Activated T-cell treated with anti-CD3 and anti-CD28 coated beads, Interleukin-2, amount 50 U/mL, for 4 hours (primary cell): ENCODE data around the gene CCR9. TPM values are rescaled to one million over a fixed set of nuclear protein-coding genes. Genes with fewer than 3 reads are reported as not detected.
A peak's percentile ranks its signal among the peaks of the same experiment; 100 is the strongest.
"Not testable (repeated sequence)": the region's sequence is repeated elsewhere in the genome, so short reads cannot be mapped to it uniquely, and the experiment has no call there.

Experiments
- ATAC-seq, 2 donors: fragments of 200-7000 bp; cut with Tn5 transposase; one replicate each; pipeline ENCODE4 v1.10.0; 2021
- DNase-seq: peaks from one replicate; pipeline ENCODE4 v3.0.0-alpha.2; 2020
- H3K27me3 Mint-ChIP-seq: one replicate; pipeline ENCODE4 v1.8.0; 2021; ENCODE audit warnings: low read depth, mixed read lengths
- H3K36me3 Mint-ChIP-seq: one replicate; pipeline ENCODE4 v1.8.0; 2022; ENCODE audit warnings: mixed read lengths; ENCODE audit not compliant: insufficient read depth
- H3K4me1 Mint-ChIP-seq: one replicate; pipeline ENCODE4 v1.8.0; 2021; ENCODE audit warnings: low read depth, mixed read lengths
- H3K4me3 Mint-ChIP-seq: one replicate; pipeline ENCODE4 v1.8.0; 2021; ENCODE audit warnings: mild to moderate bottlenecking, moderate library complexity, mixed read lengths
- H3K9me3 Mint-ChIP-seq: one replicate; pipeline ENCODE4 v1.8.0; 2021; ENCODE audit warnings: mixed read lengths
- total RNA-seq, 3 donors: library from RNA; stranded (reverse); gene quantifications; one replicate each; pipeline ENCODE4 v1.2.1, GENCODE V29; 2021

CCR9 gene, protein sequence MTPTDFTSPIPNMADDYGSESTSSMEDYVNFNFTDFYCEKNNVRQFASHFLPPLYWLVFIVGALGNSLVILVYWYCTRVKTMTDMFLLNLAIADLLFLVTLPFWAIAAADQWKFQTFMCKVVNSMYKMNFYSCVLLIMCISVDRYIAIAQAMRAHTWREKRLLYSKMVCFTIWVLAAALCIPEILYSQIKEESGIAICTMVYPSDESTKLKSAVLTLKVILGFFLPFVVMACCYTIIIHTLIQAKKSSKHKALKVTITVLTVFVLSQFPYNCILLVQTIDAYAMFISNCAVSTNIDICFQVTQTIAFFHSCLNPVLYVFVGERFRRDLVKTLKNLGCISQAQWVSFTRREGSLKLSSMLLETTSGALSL
- not detected for total RNA-seq

DNA sequence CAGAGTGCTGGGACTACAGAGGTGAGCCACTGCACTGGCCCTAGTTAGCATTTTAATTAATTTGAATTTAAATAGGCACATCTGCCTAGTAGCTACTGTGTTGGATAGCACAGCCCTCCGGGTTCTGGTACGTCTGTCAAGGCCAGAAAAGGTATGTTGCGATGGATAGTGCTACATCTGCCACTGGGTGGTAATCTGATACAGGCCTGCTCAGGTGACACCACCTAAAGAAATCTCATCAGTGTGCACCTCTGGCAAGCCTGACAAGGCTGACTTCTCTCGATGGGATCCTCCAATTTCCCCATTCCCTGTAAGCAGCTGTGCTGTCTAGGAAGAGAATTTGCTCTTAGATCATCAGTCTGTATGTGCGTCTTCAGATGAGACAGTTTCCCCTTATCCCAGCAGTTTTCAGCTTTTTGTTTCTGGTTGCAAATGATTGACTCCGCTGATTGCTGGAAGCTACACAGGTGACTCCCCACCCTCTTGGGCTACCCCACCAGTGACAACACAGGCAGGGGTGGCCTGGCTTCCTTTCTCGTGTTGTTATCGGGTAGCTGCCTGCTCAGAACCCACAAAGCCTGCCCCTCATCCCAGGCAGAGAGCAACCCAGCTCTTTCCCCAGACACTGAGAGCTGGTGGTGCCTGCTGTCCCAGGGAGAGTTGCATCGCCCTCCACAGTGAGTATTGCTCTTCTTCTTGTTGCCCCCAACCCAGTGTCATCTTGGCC is at the start of gene CCR9:
TSS of gene CCR9 (plus strand) at position 565 of the 727 bp plus-strand sequence. CDS start 8,391 bp downstream, outside the sequence.
- ATAC-seq (no peak), DNase-seq (no peak)
- Mint-ChIP-seq H3K4me1 (peaks cover 31% of the 10 kb centered on the region), H3K36me3 (no peaks in the 10 kb centered on the region), H3K27me3 (peaks cover 14% of the 10 kb centered on the region), H3K9me3 (no peaks in the 10 kb centered on the region), H3K4me3 (no peak within 1 kb of the TSS)

DNA sequence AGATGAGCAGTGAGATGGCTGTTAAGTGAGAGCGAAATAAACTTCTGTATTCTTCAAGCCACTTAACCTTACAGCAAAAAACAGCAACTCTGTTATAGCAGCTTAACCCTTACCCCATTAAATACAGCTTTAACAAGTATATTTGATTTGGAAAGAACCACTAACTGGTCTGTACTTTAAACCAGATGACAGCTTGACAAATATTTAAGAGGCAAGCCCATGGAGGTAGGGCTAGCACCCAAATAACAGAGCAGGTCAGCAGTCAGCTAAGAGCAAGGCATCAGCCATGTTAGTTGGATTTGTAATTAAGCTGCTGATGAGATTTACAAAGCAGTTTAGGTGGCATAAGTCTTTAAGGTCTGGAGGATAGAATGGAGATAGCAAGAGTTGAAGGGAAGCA is 47.9 kb upstream of the CCR9 start:
- ATAC-seq = no peak
- H3K27me3 Mint-ChIP-seq = no peaks in the 10 kb centered on the region
- DNase-seq = no peak
- peaks cover 18% of the 10 kb centered on the region for H3K4me1 Mint-ChIP-seq
- H3K36me3 Mint-ChIP-seq = peaks cover 22% of the 10 kb centered on the region
- no peak overlapping the region for H3K4me3 Mint-ChIP-seq
- no peaks in the 10 kb centered on the region for H3K9me3 Mint-ChIP-seq

DNA sequence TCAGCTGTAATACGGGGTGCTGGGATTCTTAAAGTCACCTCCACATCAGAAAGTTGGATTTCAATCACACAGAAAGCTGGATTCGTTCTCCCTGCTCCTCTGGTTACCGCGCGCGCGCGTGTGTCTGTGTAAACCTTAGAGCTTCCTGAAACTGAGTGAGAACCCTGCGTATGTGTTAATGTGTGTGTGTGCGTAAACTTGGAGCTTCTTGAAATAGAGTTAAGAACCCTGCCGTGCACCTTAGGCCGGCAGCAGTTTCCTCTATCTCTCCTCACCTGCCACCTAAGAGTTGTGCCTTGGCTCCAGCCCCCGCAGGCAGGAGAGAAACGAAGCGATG is 45.0 kb upstream of the CCR9 start:
- peak; percentile 53 to 57 for ATAC-seq
- H3K4me3 Mint-ChIP-seq = peak overlapping the region; percentile 95
- DNase-seq = peak; percentile 7
- peaks cover 4% of the 10 kb centered on the region for H3K36me3 Mint-ChIP-seq
- H3K9me3 Mint-ChIP-seq = no peaks in the 10 kb centered on the region
- peaks cover 18% of the 10 kb centered on the region for H3K4me1 Mint-ChIP-seq
- no peaks in the 10 kb centered on the region for H3K27me3 Mint-ChIP-seq

- ATAC-seq (peak; percentile 90 to 93), DNase-seq (peak; percentile 83)
- Mint-ChIP-seq H3K36me3 (peaks cover under 1% of the 10 kb centered on the region), H3K9me3 (no peaks in the 10 kb centered on the region), H3K4me3 (peak within 1 kb of the TSS; percentile 95), H3K4me1 (peaks cover 18% of the 10 kb centered on the region), H3K27me3 (no peaks in the 10 kb centered on the region)
Observed at GRCh38 chr3:45841757-45842491, 44.4 kb upstream of the CCR9 start, which contains the start of gene LZTFL1. LZTFL1 (minus strand) TSS chr3:45842119; CDS start chr3:45841991, 128 bp downstream.

- Mint-ChIP-seq H3K36me3 (no peaks in the 10 kb centered on the region), H3K9me3 (no peaks in the 10 kb centered on the region), H3K27me3 (peaks cover 3% of the 10 kb centered on the region), H3K4me3 (peak overlapping the region; percentile 95), H3K4me1 (peaks cover 18% of the 10 kb centered on the region)
- DNase-seq (no peak), ATAC-seq (no peak)
Observed at GRCh38 chr3:45842851-45843625, 43.3 kb upstream of the CCR9 start.

DNA sequence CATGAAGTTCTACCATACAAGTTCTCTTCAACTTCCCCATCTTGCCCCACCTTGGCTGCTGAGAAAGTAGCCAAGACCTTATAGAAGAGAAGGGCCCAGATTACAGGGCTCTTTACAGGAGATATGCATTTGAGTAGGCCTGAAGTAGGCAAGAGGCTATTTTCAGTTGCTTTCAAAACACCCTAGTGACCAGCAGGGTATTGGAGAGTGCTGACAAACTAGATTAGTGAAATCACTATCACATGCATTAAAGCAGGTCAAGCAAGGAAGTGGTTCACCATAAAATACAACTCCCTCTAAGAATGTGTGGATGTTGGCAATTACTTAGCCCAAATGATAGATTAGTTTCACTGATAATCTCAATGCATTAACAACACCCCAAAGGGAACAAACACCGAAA is 41.7 kb upstream of the CCR9 start:
- no peaks in the 10 kb centered on the region for H3K9me3 Mint-ChIP-seq
- ATAC-seq (no peak), DNase-seq (no peak)
- no peak overlapping the region for H3K4me3 Mint-ChIP-seq
- H3K36me3 Mint-ChIP-seq = no peaks in the 10 kb centered on the region
- peaks cover 3% of the 10 kb centered on the region for H3K27me3 Mint-ChIP-seq
- H3K4me1 Mint-ChIP-seq = peaks cover 16% of the 10 kb centered on the region

GRCh38 chr3:45848392-45848791 is 38.0 kb upstream of the CCR9 start:
- H3K9me3 Mint-ChIP-seq = no peaks in the 10 kb centered on the region
- H3K4me1 Mint-ChIP-seq = peaks cover 4% of the 10 kb centered on the region
- no peak overlapping the region for H3K4me3 Mint-ChIP-seq
- ATAC-seq (no peak), DNase-seq (no peak)
- H3K36me3 Mint-ChIP-seq = no peaks in the 10 kb centered on the region
- peaks cover 10% of the 10 kb centered on the region for H3K27me3 Mint-ChIP-seq

- Mint-ChIP-seq H3K4me1 (peaks cover 18% of the 10 kb centered on the region), H3K4me3 (no peak overlapping the region), H3K9me3 (no peaks in the 10 kb centered on the region), H3K27me3 (peaks cover 9% of the 10 kb centered on the region), H3K36me3 (no peaks in the 10 kb centered on the region)
- DNase-seq (no peak), ATAC-seq (no peak)
Observed at GRCh38 chr3:45852828-45853227, 33.5 kb upstream of the CCR9 start.

DNA sequence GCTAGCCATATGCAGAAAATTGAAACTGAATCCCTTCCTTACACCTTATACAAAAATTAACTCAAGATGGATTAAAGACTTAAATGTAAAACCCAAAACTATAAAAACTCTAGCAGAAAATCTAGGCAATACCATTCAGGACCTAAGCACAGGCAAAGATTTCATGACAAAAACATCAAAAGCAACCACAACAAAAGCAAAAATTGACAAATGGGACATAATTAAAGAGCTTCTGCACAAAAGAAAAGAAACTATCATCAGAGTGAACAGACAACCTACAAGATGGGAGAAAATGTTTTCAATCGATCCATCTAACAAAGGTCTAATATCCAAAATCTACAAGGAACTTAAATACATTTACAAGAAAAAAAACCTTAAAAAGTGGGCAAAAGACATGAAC is 30.0 kb upstream of the CCR9 start:
- not testable (repeated sequence) for ATAC-seq, H3K4me3 Mint-ChIP-seq, H3K9me3 Mint-ChIP-seq, DNase-seq, H3K36me3 Mint-ChIP-seq
- Mint-ChIP-seq H3K27me3 (peaks cover 12% of the 10 kb centered on the region), H3K4me1 (peaks cover 30% of the 10 kb centered on the region)

DNA sequence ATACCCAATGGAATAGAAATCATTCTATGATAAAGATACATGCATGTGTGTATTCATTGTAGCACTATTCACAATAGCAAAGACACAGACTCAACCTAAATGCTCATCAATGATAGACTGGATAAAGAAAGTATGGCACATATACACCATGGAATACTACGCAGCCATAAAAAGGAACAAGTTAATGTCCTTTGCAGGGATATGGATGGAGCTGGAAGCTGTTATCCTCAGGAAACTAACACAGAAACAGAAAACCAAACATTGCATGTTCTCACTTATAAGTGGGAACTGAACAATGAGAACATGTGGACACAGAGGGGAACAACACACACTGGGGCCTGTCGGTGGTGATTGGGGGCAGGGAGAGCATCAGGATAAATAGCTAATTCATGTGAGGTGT is 29.3 kb upstream of the CCR9 start:
- not testable (repeated sequence) for H3K9me3 Mint-ChIP-seq, H3K4me3 Mint-ChIP-seq, H3K36me3 Mint-ChIP-seq, DNase-seq, ATAC-seq
- Mint-ChIP-seq H3K4me1 (peaks cover 33% of the 10 kb centered on the region), H3K27me3 (peaks cover 13% of the 10 kb centered on the region)

DNA sequence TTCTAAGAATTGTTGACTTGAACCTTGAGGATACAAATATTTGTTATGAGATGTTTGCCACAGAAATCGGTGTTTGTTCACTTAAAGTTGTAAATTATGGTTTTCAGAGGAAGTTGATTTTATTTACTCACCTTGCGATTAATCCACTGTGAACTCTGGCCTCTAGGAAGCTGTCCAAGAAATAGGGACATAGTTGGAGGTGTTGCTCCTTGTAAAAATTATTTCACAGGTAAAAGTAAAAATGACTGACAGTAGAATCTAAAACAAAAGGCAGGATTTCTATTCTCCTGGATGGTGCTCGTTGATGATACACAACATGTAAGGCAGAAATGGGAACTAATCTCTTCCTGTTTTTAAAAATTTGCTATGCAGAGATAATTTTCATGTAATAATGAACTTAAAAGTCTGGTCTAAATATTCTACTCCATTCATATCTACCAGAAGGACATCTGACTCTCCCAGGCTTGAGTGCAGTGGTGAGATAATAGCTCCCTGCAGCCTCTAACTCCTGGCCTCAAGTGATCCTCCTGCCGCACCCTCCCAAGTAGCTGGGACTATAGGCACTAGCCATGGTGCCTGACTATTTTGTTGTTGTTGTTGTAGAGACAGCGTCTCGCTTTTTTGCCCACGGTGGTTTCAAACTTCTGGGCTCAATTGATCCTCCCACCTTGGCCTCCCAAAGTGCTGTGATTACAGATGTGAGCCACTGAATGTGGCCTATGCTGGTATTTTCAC is 27.4 kb upstream of the CCR9 start:
- peaks cover 20% of the 10 kb centered on the region for H3K27me3 Mint-ChIP-seq
- ATAC-seq (no peak), DNase-seq (no peak)
- H3K4me3 Mint-ChIP-seq = no peak overlapping the region
- peaks cover 5% of the 10 kb centered on the region for H3K9me3 Mint-ChIP-seq
- H3K4me1 Mint-ChIP-seq = peaks cover 30% of the 10 kb centered on the region
- no peaks in the 10 kb centered on the region for H3K36me3 Mint-ChIP-seq

DNA sequence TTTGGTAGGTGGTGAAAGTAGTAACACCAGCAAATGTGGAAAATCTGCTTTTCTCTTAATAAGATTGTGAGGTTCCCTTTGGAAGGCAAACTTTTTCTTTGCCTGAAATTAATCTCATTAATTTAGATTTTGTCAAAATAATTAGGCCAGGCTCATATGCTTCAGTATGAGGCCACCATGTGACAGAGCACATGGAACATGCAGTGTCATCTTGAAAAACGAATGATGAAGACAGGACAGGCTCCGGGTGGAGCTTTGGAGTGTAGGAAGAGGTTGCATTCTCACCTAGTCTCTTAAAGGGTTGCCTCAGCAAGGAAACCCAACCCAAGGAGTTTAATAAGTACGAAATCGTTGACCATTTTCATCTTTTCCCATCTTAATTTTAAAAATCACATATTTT is 25.9 kb upstream of the CCR9 start:
- Mint-ChIP-seq H3K36me3 (no peaks in the 10 kb centered on the region), H3K9me3 (peaks cover 5% of the 10 kb centered on the region), H3K4me1 (peaks cover 38% of the 10 kb centered on the region), H3K4me3 (no peak overlapping the region), H3K27me3 (peaks cover 24% of the 10 kb centered on the region)
- no peak for ATAC-seq
- DNase-seq = no peak

GRCh38 chr3:45861043-45861719 is 25.2 kb upstream of the CCR9 start:
- Mint-ChIP-seq H3K4me3 (no peak overlapping the region), H3K27me3 (peaks cover 29% of the 10 kb centered on the region), H3K4me1 (peaks cover 39% of the 10 kb centered on the region), H3K9me3 (peaks cover 5% of the 10 kb centered on the region), H3K36me3 (no peaks in the 10 kb centered on the region)
- no peak for DNase-seq
- ATAC-seq = peak; percentile 70 to 75
